ENCODE measurements around the gene SAPCD1. TPM values are rescaled to one million over a fixed set of nuclear protein-coding genes. Genes with fewer than 3 reads are reported as not detected.

Gene SAPCD1
- total and polyA plus RNA-seq, 10 donors: 3.6 to 14.2 (median 6.4) TPM; not detected in 1

- peak overlapping the region; percentile 80 to 95 (median 88) for H3K4me3 ChIP-seq
- no peaks in the 10 kb centered on the region for H3K27me3 ChIP-seq (replicated peaks in 1 of 7)
- no peaks in the 10 kb centered on the region for H3K9me3 ChIP-seq
- 0 to 1% (median 1%) methylated on average over 18 of the region's 18 CpGs for WGBS, 5 donors
- TF ChIP-seq POLR2AphosphoS5 (IDR thresholded peaks at IDR 0.05): peak; percentile 70 to 89 (median 80)
- TF ChIP-seq CTCF (IDR thresholded peaks at IDR 0.05 in 8 of 11, conservative IDR thresholded peaks at IDR 0.05 in 3 of 11): no peak
- TF ChIP-seq POLR2A (IDR thresholded peaks at IDR 0.05): peak in 1 of 3 donors; percentile 40
- H3K36me3 ChIP-seq: peaks cover 7 to 43% (median 38%) of the 10 kb centered on the region in 6 donors
- peaks cover 55 to 89% (median 83%) of the 10 kb centered on the region in 6 donors for H3K4me1 ChIP-seq
- peak; percentile 86 for DNase-seq
- peak overlapping the region; percentile 81 to 99 (median 96) for H3K27ac ChIP-seq
- intact Hi-C loops (cut with DNase I; ENCODE audit: low total_unique reads): loop anchor here (10.0 kb wide), 2 partner anchors 60 to 90 kb away; partner anchors contain the start of genes HSPA1B and VARS1
These were observed 27.5 kb upstream of the SAPCD1 start for GRCh38 chr6:31734821-31735406.

GRCh38 chr6:31736021-31736767 is 26.3 kb upstream of the SAPCD1 start, which contains the start of gene CLIC1:
CLIC1 (minus strand) TSS chr6:31736530; CDS start chr6:31736300, 230 bp downstream.
- peak in 1 of 11 experiments; percentile 5 for TF ChIP-seq CTCF (IDR thresholded peaks at IDR 0.05 in 8 of 11, conservative IDR thresholded peaks at IDR 0.05 in 3 of 11)
- peak; percentile 94 to 95 (median 94) for TF ChIP-seq POLR2AphosphoS5 (IDR thresholded peaks at IDR 0.05)
- peak in 2 of 3 donors; percentile 80 to 81 for TF ChIP-seq POLR2A (IDR thresholded peaks at IDR 0.05)
- DNase-seq: peak; percentile 95
- Histone ChIP-seq H3K4me1 (peaks cover 55 to 89% (median 82%) of the 10 kb centered on the region in 6 donors), H3K27ac (peak within 1 kb of the TSS; percentile 82 to 99 (median 96)), H3K27me3 (replicated peaks in 1 of 7) (no peaks in the 10 kb centered on the region), H3K9me3 (no peaks in the 10 kb centered on the region), H3K4me3 (peak within 1 kb of the TSS; percentile 80 to 95 (median 88)), H3K36me3 (peaks cover 4 to 33% (median 29%) of the 10 kb centered on the region in 6 donors)
- intact Hi-C loops (cut with DNase I; ENCODE audit: low total_unique reads): loop anchor here (10.0 kb wide), 2 partner anchors 59 to 89 kb away; partner anchors contain the start of genes HSPA1B and VARS1
- WGBS, 5 donors: 0 to 3% (median 1%) methylated on average over 17 to 24 of the region's 24 CpGs

- TF ChIP-seq POLR2A (IDR thresholded peaks at IDR 0.05): no peak
- no peak for TF ChIP-seq POLR2AphosphoS5 (IDR thresholded peaks at IDR 0.05)
- TF ChIP-seq CTCF (IDR thresholded peaks at IDR 0.05 in 8 of 11, conservative IDR thresholded peaks at IDR 0.05 in 3 of 11): no peak
- Histone ChIP-seq H3K36me3 (peaks cover under 1 to 31% (median 23%) of the 10 kb centered on the region in 6 donors), H3K27ac (peak overlapping the region; percentile 82 to 99 (median 96)), H3K9me3 (no peaks in the 10 kb centered on the region), H3K4me3 (peak overlapping the region; percentile 80 to 95 (median 88)), H3K4me1 (peaks cover 50 to 84% (median 75%) of the 10 kb centered on the region in 6 donors), H3K27me3 (replicated peaks in 1 of 7) (no peaks in the 10 kb centered on the region)
- intact Hi-C loops (cut with DNase I; ENCODE audit: low total_unique reads): loop anchor here (10.0 kb wide), 2 partner anchors 58 to 88 kb away; partner anchors contain the start of genes HSPA1B and VARS1
- 7 to 35% (median 15%) methylated on average over 10 of the region's 10 CpGs for WGBS, 5 donors
- DNase-seq: peak; percentile 82
These were observed 25.6 kb upstream of the SAPCD1 start for GRCh38 chr6:31736768-31737314.
